GM12875 (cell line): Measurements from ENCODE around the gene CEP85.
"Not testable (repeated sequence)": the region's sequence is repeated elsewhere in the genome, so short reads cannot be mapped to it uniquely, and the experiment has no call there.

ENCODE experiments used
- H3K4me3 ChIP-seq: one replicate; pipeline ENCODE4 v1.5.1; 2011; ENCODE audit warnings: low read depth, low read length, control low read depth
- TF ChIP-seq, protein P1 (sequence below): IDR thresholded peaks from 2 replicates; pipeline ENCODE4 v1.5.1; 2011; ENCODE audit warnings: low read depth, mild to moderate bottlenecking, control low read depth, inconsistent platforms, low read length, moderate library complexity, borderline replicate concordance; ENCODE audit not compliant: insufficient read depth

The CEP85 gene

GRCh38 chr1:26306290-26307229, 72.6 kb downstream of the CEP85 start, which contains the start of gene UBXN11:
Gene UBXN11 (minus strand): TSS chr1:26306636. CDS start chr1:26302883, 3,753 bp downstream.
- peak within 1 kb of the TSS; percentile 68 for H3K4me3 ChIP-seq
- TF ChIP-seq, protein P1, sequence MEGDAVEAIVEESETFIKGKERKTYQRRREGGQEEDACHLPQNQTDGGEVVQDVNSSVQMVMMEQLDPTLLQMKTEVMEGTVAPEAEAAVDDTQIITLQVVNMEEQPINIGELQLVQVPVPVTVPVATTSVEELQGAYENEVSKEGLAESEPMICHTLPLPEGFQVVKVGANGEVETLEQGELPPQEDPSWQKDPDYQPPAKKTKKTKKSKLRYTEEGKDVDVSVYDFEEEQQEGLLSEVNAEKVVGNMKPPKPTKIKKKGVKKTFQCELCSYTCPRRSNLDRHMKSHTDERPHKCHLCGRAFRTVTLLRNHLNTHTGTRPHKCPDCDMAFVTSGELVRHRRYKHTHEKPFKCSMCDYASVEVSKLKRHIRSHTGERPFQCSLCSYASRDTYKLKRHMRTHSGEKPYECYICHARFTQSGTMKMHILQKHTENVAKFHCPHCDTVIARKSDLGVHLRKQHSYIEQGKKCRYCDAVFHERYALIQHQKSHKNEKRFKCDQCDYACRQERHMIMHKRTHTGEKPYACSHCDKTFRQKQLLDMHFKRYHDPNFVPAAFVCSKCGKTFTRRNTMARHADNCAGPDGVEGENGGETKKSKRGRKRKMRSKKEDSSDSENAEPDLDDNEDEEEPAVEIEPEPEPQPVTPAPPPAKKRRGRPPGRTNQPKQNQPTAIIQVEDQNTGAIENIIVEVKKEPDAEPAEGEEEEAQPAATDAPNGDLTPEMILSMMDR = no peak

DNA sequence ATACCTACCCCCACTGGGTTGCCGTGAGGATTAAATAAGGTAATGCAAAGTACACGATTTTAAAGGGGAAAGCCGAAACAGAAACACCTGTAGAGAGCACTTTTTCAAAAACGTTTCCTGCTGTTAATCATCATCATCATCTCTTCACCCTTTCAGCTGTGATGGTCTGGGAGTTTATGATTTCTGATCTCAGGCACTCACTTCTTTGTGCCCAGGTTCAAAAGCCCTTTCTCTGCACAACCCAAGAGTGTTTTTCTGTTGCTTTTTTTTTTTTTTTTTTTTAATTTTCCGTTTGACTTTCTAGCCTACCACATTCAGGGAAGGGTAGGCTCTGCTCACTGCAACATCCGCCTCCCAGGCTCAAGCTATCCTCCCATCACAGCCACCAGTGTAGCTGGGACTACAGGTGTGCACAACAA, 73.4 kb downstream of the CEP85 start:
- TF ChIP-seq, protein P1 = no peak
- H3K4me3 ChIP-seq = no peak overlapping the region

GRCh38 chr1:26307966-26308899, 74.2 kb downstream of the CEP85 start:
- H3K4me3 ChIP-seq = not testable (repeated sequence)

DNA sequence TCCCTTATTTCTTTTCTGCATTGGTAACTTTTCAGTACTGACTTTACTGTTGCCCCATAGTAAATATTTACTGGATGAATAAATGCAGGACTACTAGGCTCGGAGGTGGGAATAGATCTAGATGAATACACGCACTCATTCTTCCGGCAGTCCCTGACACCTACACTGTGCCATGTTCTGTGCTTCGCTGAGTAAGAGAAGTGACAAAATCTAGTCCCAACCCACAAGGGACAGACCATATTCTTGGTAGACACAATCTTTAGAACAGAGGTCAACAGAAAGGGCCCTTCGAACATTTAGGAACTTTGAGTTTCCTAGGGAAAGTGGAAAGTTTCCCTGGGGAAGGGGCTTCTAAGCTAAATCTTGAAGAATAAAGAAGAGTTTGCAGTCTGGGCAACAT, 80.5 kb downstream of the CEP85 start:
- no peak overlapping the region for H3K4me3 ChIP-seq
- TF ChIP-seq, protein P1 = no peak

DNA sequence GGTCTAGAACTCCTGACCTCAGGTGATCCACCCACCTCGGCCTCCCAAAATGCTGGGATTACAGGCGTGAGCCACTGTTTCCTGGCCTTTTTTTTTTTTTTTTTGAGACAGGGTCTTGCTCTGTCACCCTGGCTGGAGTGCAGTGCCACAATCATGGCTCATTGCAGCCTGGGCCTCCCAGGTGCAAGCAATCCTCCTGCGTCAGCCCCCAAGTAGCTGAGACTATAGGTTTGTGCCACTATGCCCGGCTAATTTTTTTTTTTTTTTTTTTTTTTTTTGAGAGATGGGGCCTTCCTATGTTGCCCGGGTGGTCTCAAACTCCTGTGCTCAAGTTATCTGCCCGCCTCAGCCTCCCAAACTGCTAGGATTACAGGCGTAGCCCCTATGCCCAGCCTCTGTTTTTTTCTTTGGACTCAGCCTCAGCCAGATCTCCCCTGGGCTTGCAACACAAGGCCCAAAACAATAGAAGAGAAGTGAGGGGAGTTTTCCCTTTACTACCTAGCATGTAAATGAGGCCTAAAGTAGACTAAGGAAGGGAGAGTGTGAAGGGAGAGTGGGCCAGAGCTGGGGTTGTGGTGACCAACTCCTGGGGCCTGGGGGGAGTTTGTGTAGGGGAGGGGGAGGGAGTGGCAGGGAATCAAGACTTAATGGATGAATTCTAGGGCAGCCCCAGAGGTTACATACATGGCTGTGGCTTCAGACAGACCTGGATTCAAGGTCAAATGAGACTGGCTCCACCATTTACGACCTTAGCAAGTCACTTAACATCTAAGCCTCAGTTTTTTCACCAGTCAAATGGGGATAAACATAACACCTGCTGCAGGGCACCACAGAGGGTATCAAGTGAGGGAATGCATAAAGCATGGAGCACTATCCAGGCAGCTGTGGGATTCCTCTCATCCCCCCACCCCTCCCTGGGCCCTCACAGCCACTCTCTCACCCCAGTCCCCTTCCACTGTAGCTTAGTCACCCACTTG, 82.2 kb downstream of the CEP85 start:
- TF ChIP-seq, protein P1 = no peak
- no peak overlapping the region for H3K4me3 ChIP-seq

- TF ChIP-seq, protein P1 = no peak
- H3K4me3 ChIP-seq = peak overlapping the region; percentile 69
Observed at GRCh38 chr1:26317146-26317545, 83.1 kb downstream of the CEP85 start.
